Left lobe of liver (tissue), 2 donors: Measurements from ENCODE around the gene ITSN1. TPM values are rescaled to one million over a fixed set of nuclear protein-coding genes. Genes with fewer than 3 reads are reported as not detected.
A peak's percentile ranks its signal among the peaks of the same experiment; 100 is the strongest.
"Not testable (repeated sequence)": the region's sequence is repeated elsewhere in the genome, so short reads cannot be mapped to it uniquely, and the experiment has no call there.

ENCODE experiments used
- ATAC-seq: fragments of 200-7000 bp; cut with Tn5 transposase; one replicate; pipeline ENCODE4 v1.9.1; 2020; ENCODE audit warnings: mild to moderate bottlenecking, moderate library complexity
- DNase-seq: peaks from one replicate; pipeline ENCODE4 v3.0.0-alpha.2; 2020; ENCODE audit warnings: low spot score
- total RNA-seq: library from RNA; stranded (reverse); gene quantifications from one replicate; pipeline ENCODE4 v1.2.1, GENCODE V29; 2021
- donor health status: DM: no; HTN: no; CAD: no; lungs with moderate emphysema.
- donor health status: DM: no; HTN: yes; CAD: no.

ITSN1 gene
- total RNA-seq: 33.6 TPM

GRCh38 chr21:33642027-33642895 is at the start of gene ITSN1:
TSS of gene ITSN1 (plus strand) at chr21:33642501. CDS start at chr21:33718829, 76,328 bp downstream.
- ATAC-seq (peak; percentile 77), DNase-seq (peak; percentile 100)

GRCh38 chr21:33598051-33598450 is 44.2 kb upstream of the ITSN1 start:
- DNase-seq (no peak), ATAC-seq (no peak)

- DNase-seq (no peak), ATAC-seq (no peak)
Measured at GRCh38 chr21:33608559-33608958, 33.7 kb upstream of the ITSN1 start.

GRCh38 chr21:33611006-33611744 is 31.1 kb upstream of the ITSN1 start:
- DNase-seq: no peak

GRCh38 chr21:33617565-33617964 is 24.7 kb upstream of the ITSN1 start:
- DNase-seq, ATAC-seq: not testable (repeated sequence)

More at GRCh38 chr21:33611006-33611744, 31.1 kb upstream of the ITSN1 start:
- no peak for ATAC-seq

- DNase-seq: no peak
- ATAC-seq: no peak
Measured at GRCh38 chr21:33618407-33618806, 23.9 kb upstream of the ITSN1 start.

- DNase-seq (no peak), ATAC-seq (no peak)
Measured at GRCh38 chr21:33619726-33620125, 22.6 kb upstream of the ITSN1 start.

GRCh38 chr21:33622253-33622652 is 20.0 kb upstream of the ITSN1 start:
- no peak for DNase-seq
- no peak for ATAC-seq

GRCh38 chr21:33626151-33626550 is 16.1 kb upstream of the ITSN1 start:
- not testable (repeated sequence) for ATAC-seq, DNase-seq

- DNase-seq: no peak
- ATAC-seq: peak; percentile 72
Measured at GRCh38 chr21:33634254-33634653, 8.0 kb upstream of the ITSN1 start.

GRCh38 chr21:33640697-33641351 is 1.5 kb upstream of the ITSN1 start:
- DNase-seq: no peak
- no peak for ATAC-seq

- ATAC-seq (peak; percentile 81), DNase-seq (peak; percentile 100)
Measured at GRCh38 chr21:33641352-33642026, 812 bp upstream of the ITSN1 start, which contains the start of gene CRYZL1. TSS of gene CRYZL1 (minus strand) at chr21:33641741. CDS start at chr21:33631551, 10,190 bp downstream.

- DNase-seq: peak; percentile 58
- peak; percentile 0 for ATAC-seq
Measured at GRCh38 chr21:33642896-33643657, 776 bp downstream of the ITSN1 start.

- no peak for ATAC-seq
Measured at GRCh38 chr21:33643658-33644311, 1.5 kb downstream of the ITSN1 start.

GRCh38 chr21:33644383-33645074 is 2.2 kb downstream of the ITSN1 start:
- ATAC-seq (no peak), DNase-seq (peak; percentile 56)

More at GRCh38 chr21:33643658-33644311, 1.5 kb downstream of the ITSN1 start:
- DNase-seq: no peak

- DNase-seq: no peak
- ATAC-seq: no peak
Measured at GRCh38 chr21:33645730-33646129, 3.4 kb downstream of the ITSN1 start.

GRCh38 chr21:33647587-33647986 is 5.3 kb downstream of the ITSN1 start:
- no peak for ATAC-seq

GRCh38 chr21:33648555-33648954 is 6.3 kb downstream of the ITSN1 start:
- ATAC-seq (no peak), DNase-seq (no peak)

More at GRCh38 chr21:33647587-33647986, 5.3 kb downstream of the ITSN1 start:
- DNase-seq: no peak

- DNase-seq (no peak), ATAC-seq (no peak)
Measured at GRCh38 chr21:33650230-33650629, 7.9 kb downstream of the ITSN1 start.
